Coronary artery (tissue), 2 donors: ENCODE data around the gene NCKAP5.

Experiments used
- DNase-seq: peaks from one replicate; pipeline ENCODE4 v3.0.0-alpha.2; 2017; ENCODE audit warnings: low spot score
- H3K27ac ChIP-seq, 2 donors: fragments of 200-600 bp; sonication (generic); one replicate each; pipeline ENCODE4 v1.5.1; 2016 to 2019
- H3K4me3 ChIP-seq: fragments of 200-600 bp; sonication (generic); 2 replicates; pipeline ENCODE4 v1.5.1; 2016; ENCODE audit warnings: mild to moderate bottlenecking, moderate library complexity
- TF ChIP-seq, protein P1 (sequence below): fragments of 200-600 bp; sonication (generic); IDR thresholded peaks from one replicate; pipeline ENCODE4 v1.5.1; 2019; ENCODE audit warnings: antibody characterized with exemption

Gene NCKAP5

DNA sequence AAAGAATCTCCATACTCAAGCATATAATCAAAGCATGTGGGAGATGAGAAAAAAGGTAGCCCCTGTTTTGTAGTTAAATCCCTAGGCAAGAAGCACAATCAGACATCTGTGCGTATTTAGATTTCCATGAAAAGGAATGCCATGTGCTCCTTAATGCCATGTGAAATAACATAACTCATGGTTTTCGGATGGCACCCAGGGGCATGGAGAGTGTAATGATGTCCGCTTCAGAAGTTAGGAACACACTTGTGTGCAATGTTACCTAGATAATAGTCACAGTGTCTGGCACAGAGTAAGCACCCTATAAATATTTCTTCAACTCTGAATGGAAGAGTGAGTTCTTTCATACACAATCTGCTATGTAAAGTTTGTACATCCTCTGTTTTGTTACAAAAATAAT lies 197.0 kb downstream of the NCKAP5 start:
- DNase-seq, result no peak
- no peak overlapping the region for H3K27ac ChIP-seq
- H3K4me3 ChIP-seq, result no peak overlapping the region
- TF ChIP-seq, protein P1, sequence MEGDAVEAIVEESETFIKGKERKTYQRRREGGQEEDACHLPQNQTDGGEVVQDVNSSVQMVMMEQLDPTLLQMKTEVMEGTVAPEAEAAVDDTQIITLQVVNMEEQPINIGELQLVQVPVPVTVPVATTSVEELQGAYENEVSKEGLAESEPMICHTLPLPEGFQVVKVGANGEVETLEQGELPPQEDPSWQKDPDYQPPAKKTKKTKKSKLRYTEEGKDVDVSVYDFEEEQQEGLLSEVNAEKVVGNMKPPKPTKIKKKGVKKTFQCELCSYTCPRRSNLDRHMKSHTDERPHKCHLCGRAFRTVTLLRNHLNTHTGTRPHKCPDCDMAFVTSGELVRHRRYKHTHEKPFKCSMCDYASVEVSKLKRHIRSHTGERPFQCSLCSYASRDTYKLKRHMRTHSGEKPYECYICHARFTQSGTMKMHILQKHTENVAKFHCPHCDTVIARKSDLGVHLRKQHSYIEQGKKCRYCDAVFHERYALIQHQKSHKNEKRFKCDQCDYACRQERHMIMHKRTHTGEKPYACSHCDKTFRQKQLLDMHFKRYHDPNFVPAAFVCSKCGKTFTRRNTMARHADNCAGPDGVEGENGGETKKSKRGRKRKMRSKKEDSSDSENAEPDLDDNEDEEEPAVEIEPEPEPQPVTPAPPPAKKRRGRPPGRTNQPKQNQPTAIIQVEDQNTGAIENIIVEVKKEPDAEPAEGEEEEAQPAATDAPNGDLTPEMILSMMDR, result no peak

DNA sequence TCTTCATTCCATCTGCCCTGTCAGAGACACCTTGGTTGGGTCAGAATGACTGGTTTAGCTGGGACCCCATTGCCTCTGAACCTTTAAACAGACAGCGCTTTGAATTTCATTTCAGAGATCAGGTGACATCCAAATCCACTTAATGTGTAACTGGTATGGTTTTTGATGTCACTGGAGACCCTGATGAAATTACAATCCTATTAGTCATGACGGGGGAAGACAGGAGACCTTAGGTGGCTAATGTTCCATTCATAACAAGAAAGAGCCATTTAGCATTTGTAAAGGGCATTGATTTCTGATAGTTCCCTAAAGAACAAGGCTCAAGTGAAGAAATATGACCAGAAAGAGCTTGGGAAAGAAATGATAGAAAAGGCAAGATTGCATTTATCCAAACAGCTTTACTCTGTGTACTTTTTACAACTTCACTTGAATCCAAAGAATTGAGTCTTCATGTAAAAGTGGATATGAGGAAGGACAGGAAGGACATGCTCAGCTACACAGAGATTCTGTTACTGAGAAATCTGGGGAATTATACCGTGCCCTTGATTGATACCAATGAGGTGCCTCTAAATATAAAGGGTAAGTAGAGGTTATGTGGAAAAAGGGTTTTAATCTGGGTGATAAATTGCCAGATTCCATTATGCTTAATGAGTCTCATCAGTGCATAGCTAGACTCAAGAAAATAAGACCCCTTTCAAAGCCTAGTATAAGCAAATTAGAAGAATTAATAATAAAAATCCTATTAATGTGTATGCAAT lies 198.2 kb downstream of the NCKAP5 start:
- TF ChIP-seq, protein P1, result no peak
- Histone ChIP-seq H3K27ac (no peak overlapping the region), H3K4me3 (no peak overlapping the region)
- DNase-seq, result no peak

DNA sequence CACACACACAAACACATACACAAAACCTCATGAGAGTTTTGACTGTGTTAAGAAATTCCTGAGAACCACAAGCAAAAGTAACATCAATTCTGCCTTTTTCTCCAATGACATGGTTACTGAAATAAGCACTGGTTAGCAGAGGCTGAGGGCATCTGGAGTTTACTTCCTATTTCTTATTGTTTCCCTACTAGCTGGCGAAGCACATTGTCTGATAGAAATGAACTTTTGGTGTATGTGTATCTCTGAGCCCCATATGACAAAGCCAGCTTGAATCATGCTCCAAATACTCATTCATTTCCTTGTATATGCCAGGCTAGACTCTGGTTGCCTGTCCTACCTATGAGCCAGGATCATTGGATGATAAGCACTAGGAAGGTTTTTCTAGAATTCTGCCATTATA lies 203.1 kb downstream of the NCKAP5 start:
- TF ChIP-seq, protein P1, result no peak
- H3K27ac ChIP-seq, result no peak overlapping the region
- no peak for DNase-seq
- no peak overlapping the region for H3K4me3 ChIP-seq

DNA sequence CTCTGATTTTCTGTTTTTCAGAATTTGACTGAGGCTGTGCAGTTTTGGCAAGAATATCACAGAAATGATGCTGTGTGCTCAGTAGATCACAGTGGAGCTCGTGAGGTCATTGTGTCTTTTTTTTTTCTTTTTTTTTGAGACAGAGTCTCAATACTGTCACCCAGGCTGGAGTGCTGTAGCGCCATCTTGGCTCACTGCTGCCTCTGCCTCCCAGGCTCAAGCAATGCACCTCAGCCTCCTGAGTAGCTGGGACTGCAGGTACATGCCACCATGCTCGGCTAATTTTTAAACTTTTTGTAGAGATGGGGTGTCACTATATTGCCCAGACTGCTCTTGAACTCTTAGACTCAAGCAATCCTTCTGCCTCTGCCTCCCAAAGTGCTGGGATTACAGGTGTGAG lies 203.6 kb downstream of the NCKAP5 start:
- TF ChIP-seq, protein P1, result no peak
- H3K27ac ChIP-seq, result no peak overlapping the region
- H3K4me3 ChIP-seq, result no peak overlapping the region

DNA sequence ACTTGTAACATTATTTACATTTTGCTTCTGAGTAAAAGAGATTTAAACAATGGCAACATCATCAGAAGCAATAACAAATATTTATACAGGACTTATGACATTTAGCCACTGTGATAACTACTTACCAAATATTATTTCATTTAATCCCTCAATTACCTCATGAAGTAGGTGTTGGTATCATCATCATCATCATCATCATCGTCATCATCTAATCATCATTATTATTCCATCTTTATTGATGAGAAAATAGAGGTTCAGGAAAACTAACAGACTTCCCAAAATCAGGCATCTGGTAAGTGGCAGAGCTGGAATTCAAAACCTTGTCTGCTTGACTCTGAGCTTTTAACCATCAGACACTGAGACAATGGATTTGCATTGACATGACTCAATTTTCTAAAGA lies 204.4 kb downstream of the NCKAP5 start:
- no peak overlapping the region for H3K27ac ChIP-seq
- H3K4me3 ChIP-seq, result no peak overlapping the region
- TF ChIP-seq, protein P1, result no peak
- no peak for DNase-seq

More for the DNA sequence above, 203.6 kb downstream of the NCKAP5 start:
- no peak for DNase-seq

DNA sequence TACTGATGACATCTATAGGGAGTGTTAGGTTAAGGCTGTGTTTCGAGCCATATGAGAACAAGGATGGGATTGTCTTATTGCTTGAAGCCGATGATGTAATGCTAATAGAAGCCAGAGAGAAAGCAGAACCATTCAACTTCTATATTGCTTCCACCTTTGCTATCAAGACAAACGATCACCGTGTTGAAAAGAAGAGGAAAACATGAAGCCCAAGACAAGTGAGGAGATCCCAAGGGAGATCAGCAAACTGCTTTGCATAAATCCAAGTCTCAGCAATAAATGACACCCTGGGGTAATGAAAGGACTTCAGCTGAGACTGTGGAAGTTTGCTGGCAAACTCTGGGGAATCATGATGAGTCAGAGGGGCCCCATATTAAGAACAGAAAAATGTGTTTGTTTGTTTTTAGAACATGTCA lies 206.2 kb downstream of the NCKAP5 start:
- H3K27ac ChIP-seq, result no peak overlapping the region
- H3K4me3 ChIP-seq, result no peak overlapping the region
- DNase-seq, result no peak
- TF ChIP-seq, protein P1, result no peak

DNA sequence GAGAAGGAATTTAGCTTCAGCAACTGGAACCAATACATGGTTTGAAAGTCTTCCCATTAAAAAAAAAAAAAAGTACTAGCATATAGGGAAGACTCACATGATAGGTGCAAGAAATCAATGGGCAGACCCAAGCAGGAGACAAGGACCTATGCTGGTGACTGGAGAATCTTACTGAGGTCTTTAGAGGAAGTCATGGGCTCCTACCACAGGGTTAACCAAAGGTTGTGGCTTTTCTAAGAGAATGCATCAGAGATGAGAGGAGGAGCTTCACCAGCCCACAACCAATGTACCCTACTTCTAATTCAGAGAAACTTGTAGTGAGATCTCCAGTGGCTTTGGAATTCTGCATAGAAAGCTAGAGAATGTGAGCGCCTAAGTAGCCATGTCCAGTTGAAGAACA lies 207.4 kb downstream of the NCKAP5 start:
- TF ChIP-seq, protein P1, result no peak
- Histone ChIP-seq H3K27ac (no peak overlapping the region), H3K4me3 (no peak overlapping the region)
- DNase-seq, result no peak
